ENCODE data around the gene LDB2.

LDB2 gene

GRCh38 chr4:16884673-16885460, 13.6 kb downstream of the LDB2 start:
- DNase-seq = peak in 1 of 5 experiments; percentile 12

GRCh38 chr4:16883806-16884205, 14.6 kb downstream of the LDB2 start:
- DNase-seq = no peak

GRCh38 chr4:16881151-16881884, 17.1 kb downstream of the LDB2 start:
- no peak for DNase-seq

- DNase-seq = no peak
Measured at GRCh38 chr4:16875487-16875886, 23.0 kb downstream of the LDB2 start.

- DNase-seq = no peak
Measured at GRCh38 chr4:16869594-16870245, 28.7 kb downstream of the LDB2 start.

- DNase-seq = no peak
Measured at GRCh38 chr4:16868674-16869073, 29.8 kb downstream of the LDB2 start.

- no peak for DNase-seq
Measured at GRCh38 chr4:16867827-16868226, 30.6 kb downstream of the LDB2 start.

GRCh38 chr4:16866974-16867373, 31.5 kb downstream of the LDB2 start:
- no peak for DNase-seq

GRCh38 chr4:16865897-16866283, 32.6 kb downstream of the LDB2 start:
- no peak for DNase-seq

- no peak for DNase-seq
Measured at GRCh38 chr4:16865209-16865896, 33.1 kb downstream of the LDB2 start.

- DNase-seq = no peak
Measured at GRCh38 chr4:16864199-16864598, 34.2 kb downstream of the LDB2 start.

GRCh38 chr4:16862697-16863096, 35.7 kb downstream of the LDB2 start:
- DNase-seq = no peak

- DNase-seq = no peak
Measured at GRCh38 chr4:16860516-16860915, 37.9 kb downstream of the LDB2 start.

- no peak for DNase-seq
Measured at GRCh38 chr4:16859031-16859430, 39.4 kb downstream of the LDB2 start.

- no peak for DNase-seq
Measured at GRCh38 chr4:16858275-16858752, 40.1 kb downstream of the LDB2 start.

GRCh38 chr4:16857425-16857824, 41.0 kb downstream of the LDB2 start:
- no peak for DNase-seq

GRCh38 chr4:16853640-16854039, 44.8 kb downstream of the LDB2 start:
- no peak for DNase-seq

- no peak for DNase-seq
Measured at GRCh38 chr4:16852644-16853043, 45.8 kb downstream of the LDB2 start.

GRCh38 chr4:16852228-16852627, 46.2 kb downstream of the LDB2 start:
- no peak for DNase-seq

- DNase-seq = no peak
Measured at GRCh38 chr4:16846540-16847117, 51.8 kb downstream of the LDB2 start.

- DNase-seq = no peak
Measured at GRCh38 chr4:16844816-16845586, 53.4 kb downstream of the LDB2 start.
